ENCODE results near the gene IGFL4.

The IGFL4 gene

DNA sequence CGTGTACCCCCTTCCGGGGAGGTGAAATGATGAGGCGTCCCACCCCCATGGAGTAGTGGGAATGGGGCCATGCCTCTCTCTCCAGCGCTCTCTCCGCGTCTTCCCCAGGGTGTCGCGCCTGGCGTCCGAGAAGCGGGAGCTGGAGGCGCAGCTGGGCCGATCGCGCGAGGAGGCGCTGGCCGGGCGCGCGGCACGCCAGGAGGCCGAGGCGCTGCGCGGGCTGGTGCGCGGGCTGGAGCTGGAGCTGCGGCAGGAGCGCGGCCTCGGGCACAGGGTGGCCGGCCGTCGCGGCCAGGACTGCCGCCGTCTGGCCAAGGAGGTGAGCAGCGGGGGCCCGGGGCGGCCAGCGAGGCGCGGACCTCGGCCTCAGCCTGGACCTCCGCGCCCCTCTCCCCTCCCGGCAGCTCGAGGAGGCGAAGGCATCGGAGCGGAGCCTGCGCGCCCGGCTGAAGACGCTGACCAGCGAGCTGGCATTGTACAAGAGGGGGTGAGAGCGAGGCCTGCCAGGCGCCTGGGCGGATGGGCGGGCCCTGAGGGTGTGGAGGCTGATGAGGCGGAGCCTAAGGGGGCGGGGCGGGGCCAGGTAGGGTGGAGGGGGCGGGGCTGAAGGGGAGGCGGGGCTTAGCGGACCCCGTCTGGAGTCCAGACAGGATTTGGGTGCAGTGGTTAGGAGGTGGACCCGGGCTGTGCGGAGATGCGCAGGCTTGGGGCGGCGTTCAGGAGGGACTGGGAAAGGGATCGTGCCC is 25.7 kb downstream of the IGFL4 start:
- peaks cover 37% of the 10 kb centered on the region for H3K27me3 ChIP-seq (ENCODE audit: control insufficient read depth, insufficient read depth, low read length, poor library complexity, severe bottlenecking)
- 1% methylated on average over 73 to 74 of the region's 74 CpGs for WGBS, 2 experiments
- H3K27ac ChIP-seq (ENCODE audit: insufficient read depth, low read depth, low read length, poor library complexity, severe bottlenecking) = no peak overlapping the region
- peaks cover 5% of the 10 kb centered on the region for H3K4me1 ChIP-seq (ENCODE audit: control insufficient read depth, insufficient read depth, low read length)
- no peaks in the 10 kb centered on the region for H3K36me3 ChIP-seq (ENCODE audit: control insufficient read depth, insufficient read depth, low read length)
- no peaks in the 10 kb centered on the region for H3K9me3 ChIP-seq (ENCODE audit: control insufficient read depth, low read length)
- H3K4me3 ChIP-seq (ENCODE audit: insufficient read depth, low read depth, low read length) = peak overlapping the region; percentile 31

GRCh38 chr19:46014534-46014933 is 26.3 kb downstream of the IGFL4 start:
- WGBS, 2 experiments = 43 to 45% methylated on average over 8 of the region's 8 CpGs
- H3K9me3 ChIP-seq (ENCODE audit: control insufficient read depth, low read length) = no peaks in the 10 kb centered on the region
- no peak overlapping the region for H3K27ac ChIP-seq (ENCODE audit: insufficient read depth, low read depth, low read length, poor library complexity, severe bottlenecking)
- no peaks in the 10 kb centered on the region for H3K36me3 ChIP-seq (ENCODE audit: control insufficient read depth, insufficient read depth, low read length)
- H3K27me3 ChIP-seq (ENCODE audit: control insufficient read depth, insufficient read depth, low read length, poor library complexity, severe bottlenecking) = peaks cover 37% of the 10 kb centered on the region
- H3K4me3 ChIP-seq (ENCODE audit: insufficient read depth, low read depth, low read length) = peak overlapping the region; percentile 31
- H3K4me1 ChIP-seq (ENCODE audit: control insufficient read depth, insufficient read depth, low read length) = peaks cover 5% of the 10 kb centered on the region

GRCh38 chr19:46009530-46010510 is 31.0 kb downstream of the IGFL4 start:
- 65% methylated on average over 28 of the region's 28 CpGs for WGBS, 2 experiments
- H3K36me3 ChIP-seq (ENCODE audit: control insufficient read depth, insufficient read depth, low read length) = peaks cover 3% of the 10 kb centered on the region
- peaks cover 5% of the 10 kb centered on the region for H3K4me1 ChIP-seq (ENCODE audit: control insufficient read depth, insufficient read depth, low read length)
- H3K4me3 ChIP-seq (ENCODE audit: insufficient read depth, low read depth, low read length) = no peak overlapping the region
- no peak overlapping the region for H3K27ac ChIP-seq (ENCODE audit: insufficient read depth, low read depth, low read length, poor library complexity, severe bottlenecking)
- no peaks in the 10 kb centered on the region for H3K9me3 ChIP-seq (ENCODE audit: control insufficient read depth, low read length)
- peaks cover 19% of the 10 kb centered on the region for H3K27me3 ChIP-seq (ENCODE audit: control insufficient read depth, insufficient read depth, low read length, poor library complexity, severe bottlenecking)

DNA sequence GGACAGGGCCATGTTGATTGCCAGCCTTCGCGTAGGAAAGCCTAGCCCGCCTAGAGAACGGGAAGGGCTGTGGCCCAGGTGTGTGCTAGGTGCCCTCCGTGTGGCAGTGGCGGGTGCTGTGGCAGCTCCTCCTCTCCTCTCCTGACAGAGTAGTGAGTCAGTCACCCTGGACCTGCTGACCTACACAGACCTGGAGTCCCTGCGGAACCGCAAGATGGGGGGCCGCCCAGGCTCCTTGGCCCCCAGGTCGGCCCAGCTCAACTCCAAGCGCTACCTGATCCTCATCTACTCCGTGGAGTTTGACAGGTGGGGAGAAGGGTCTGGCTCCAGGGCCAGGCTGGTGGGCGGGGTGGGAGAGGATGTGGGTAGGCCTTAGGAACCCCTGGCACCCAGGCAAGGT is 34.4 kb downstream of the IGFL4 start:
- Histone ChIP-seq H3K9me3 (ENCODE audit: control insufficient read depth, low read length) (no peaks in the 10 kb centered on the region), H3K27me3 (ENCODE audit: control insufficient read depth, insufficient read depth, low read length, poor library complexity, severe bottlenecking) (no peaks in the 10 kb centered on the region), H3K4me1 (ENCODE audit: control insufficient read depth, insufficient read depth, low read length) (no peaks in the 10 kb centered on the region), H3K36me3 (ENCODE audit: control insufficient read depth, insufficient read depth, low read length) (peaks cover 8% of the 10 kb centered on the region), H3K27ac (ENCODE audit: insufficient read depth, low read depth, low read length, poor library complexity, severe bottlenecking) (no peak overlapping the region), H3K4me3 (ENCODE audit: insufficient read depth, low read depth, low read length) (no peak overlapping the region)
- 95 to 96% methylated on average over 13 of the region's 13 CpGs for WGBS, 2 experiments

GRCh38 chr19:46002678-46003275 is 38.0 kb downstream of the IGFL4 start:
- WGBS, 2 experiments = 93 to 96% methylated on average over 15 of the region's 15 CpGs
- Histone ChIP-seq H3K9me3 (ENCODE audit: control insufficient read depth, low read length) (no peaks in the 10 kb centered on the region), H3K4me3 (ENCODE audit: insufficient read depth, low read depth, low read length) (no peak overlapping the region), H3K27ac (ENCODE audit: insufficient read depth, low read depth, low read length, poor library complexity, severe bottlenecking) (no peak overlapping the region), H3K27me3 (ENCODE audit: control insufficient read depth, insufficient read depth, low read length, poor library complexity, severe bottlenecking) (peaks cover 10% of the 10 kb centered on the region), H3K4me1 (ENCODE audit: control insufficient read depth, insufficient read depth, low read length) (peaks cover 10% of the 10 kb centered on the region), H3K36me3 (ENCODE audit: control insufficient read depth, insufficient read depth, low read length) (peaks cover 8% of the 10 kb centered on the region)

GRCh38 chr19:46000491-46001246 is 40.1 kb downstream of the IGFL4 start:
- Histone ChIP-seq H3K36me3 (ENCODE audit: control insufficient read depth, insufficient read depth, low read length) (peaks cover 5% of the 10 kb centered on the region), H3K27me3 (ENCODE audit: control insufficient read depth, insufficient read depth, low read length, poor library complexity, severe bottlenecking) (peaks cover 10% of the 10 kb centered on the region), H3K4me1 (ENCODE audit: control insufficient read depth, insufficient read depth, low read length) (peaks cover 14% of the 10 kb centered on the region), H3K27ac (ENCODE audit: insufficient read depth, low read depth, low read length, poor library complexity, severe bottlenecking) (no peak overlapping the region), H3K4me3 (ENCODE audit: insufficient read depth, low read depth, low read length) (peak overlapping the region; percentile 49), H3K9me3 (ENCODE audit: control insufficient read depth, low read length) (no peaks in the 10 kb centered on the region)
- 4% methylated on average over 34 of the region's 34 CpGs for whole genome bisulfite sequencing, 2 experiments

DNA sequence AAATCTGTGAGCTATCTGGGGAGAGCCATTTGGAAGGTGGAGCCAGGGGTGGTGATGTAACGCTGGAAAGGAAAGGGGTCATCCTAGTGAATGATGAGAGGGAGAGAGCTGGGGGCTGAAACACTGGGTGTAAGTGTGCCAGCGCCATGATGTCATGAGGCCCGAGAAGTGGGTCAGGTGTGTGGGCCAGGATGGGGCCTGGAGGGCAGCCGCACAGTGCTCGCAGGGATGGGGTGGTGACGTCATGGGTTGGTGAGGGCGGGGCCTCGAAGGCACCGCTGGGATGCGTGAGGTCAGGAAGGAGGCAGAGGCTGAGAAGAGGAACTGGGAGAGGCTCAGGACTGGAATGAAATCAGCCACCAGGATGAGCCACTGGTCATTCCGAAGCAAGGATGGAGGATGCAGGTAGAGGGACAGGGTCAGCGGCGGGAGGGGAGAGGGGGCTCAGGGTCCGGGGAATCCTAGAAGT is 41.1 kb downstream of the IGFL4 start:
- Histone ChIP-seq H3K27me3 (ENCODE audit: control insufficient read depth, insufficient read depth, low read length, poor library complexity, severe bottlenecking) (peaks cover 10% of the 10 kb centered on the region), H3K27ac (ENCODE audit: insufficient read depth, low read depth, low read length, poor library complexity, severe bottlenecking) (no peak overlapping the region), H3K9me3 (ENCODE audit: control insufficient read depth, low read length) (no peaks in the 10 kb centered on the region), H3K4me3 (ENCODE audit: insufficient read depth, low read depth, low read length) (peak overlapping the region; percentile 49), H3K4me1 (ENCODE audit: control insufficient read depth, insufficient read depth, low read length) (peaks cover 14% of the 10 kb centered on the region), H3K36me3 (ENCODE audit: control insufficient read depth, insufficient read depth, low read length) (peaks cover 5% of the 10 kb centered on the region)
- WGBS, 2 experiments = 11 to 13% methylated on average over 14 of the region's 14 CpGs

- WGBS, 2 experiments = 90 to 94% methylated on average over 4 of the region's 4 CpGs
- H3K27ac ChIP-seq (ENCODE audit: insufficient read depth, low read depth, low read length, poor library complexity, severe bottlenecking) = no peak overlapping the region
Measured at GRCh38 chr19:45998834-45999233, 42.0 kb downstream of the IGFL4 start.

DNA sequence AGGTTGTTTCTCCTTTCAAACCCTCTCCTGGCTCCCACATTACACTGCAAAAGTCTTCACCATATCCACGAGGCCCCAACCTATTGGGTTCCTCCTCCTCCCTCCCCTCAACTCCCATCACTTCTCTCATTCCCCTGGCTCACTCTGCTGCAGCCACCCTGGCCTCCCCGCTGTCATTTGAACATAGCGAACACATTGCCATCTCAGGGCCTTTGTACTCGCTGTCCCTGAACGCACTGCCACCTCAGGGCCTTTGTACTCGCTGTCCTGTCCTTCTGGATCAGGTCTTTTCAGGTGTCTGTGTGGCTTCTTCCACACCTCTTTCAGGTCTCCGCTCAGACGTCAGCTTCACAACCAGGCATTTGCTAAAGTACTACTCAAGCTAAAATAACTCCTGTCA is 43.9 kb downstream of the IGFL4 start:
- H3K27me3 ChIP-seq (ENCODE audit: control insufficient read depth, insufficient read depth, low read length, poor library complexity, severe bottlenecking) = peaks cover 10% of the 10 kb centered on the region
- no peak overlapping the region for H3K27ac ChIP-seq (ENCODE audit: insufficient read depth, low read depth, low read length, poor library complexity, severe bottlenecking)
- WGBS, 2 experiments = 88% methylated on average over 8 of the region's 8 CpGs
- H3K4me3 ChIP-seq (ENCODE audit: insufficient read depth, low read depth, low read length) = no peak overlapping the region
- peaks cover 14% of the 10 kb centered on the region for H3K4me1 ChIP-seq (ENCODE audit: control insufficient read depth, insufficient read depth, low read length)
- H3K9me3 ChIP-seq (ENCODE audit: control insufficient read depth, low read length) = no peaks in the 10 kb centered on the region
- no peaks in the 10 kb centered on the region for H3K36me3 ChIP-seq (ENCODE audit: control insufficient read depth, insufficient read depth, low read length)

More at GRCh38 chr19:45998834-45999233, 42.0 kb downstream of the IGFL4 start:
- Histone ChIP-seq H3K36me3 (ENCODE audit: control insufficient read depth, insufficient read depth, low read length) (peaks cover 5% of the 10 kb centered on the region), H3K4me3 (ENCODE audit: insufficient read depth, low read depth, low read length) (no peak overlapping the region), H3K27me3 (ENCODE audit: control insufficient read depth, insufficient read depth, low read length, poor library complexity, severe bottlenecking) (peaks cover 10% of the 10 kb centered on the region), H3K4me1 (ENCODE audit: control insufficient read depth, insufficient read depth, low read length) (peaks cover 14% of the 10 kb centered on the region), H3K9me3 (ENCODE audit: control insufficient read depth, low read length) (no peaks in the 10 kb centered on the region)
